ENCODE measurements around the gene TBC1D23.

- TF ChIP-seq CTCF (IDR thresholded peaks at IDR 0.05) (no peak), POLR2A (IDR thresholded peaks at IDR 0.05) (no peak)
Observed at GRCh38 chr3:100352296-100353231, 91.8 kb downstream of the TBC1D23 start.
